Mucosa of stomach (tissue), 1 donor: ENCODE measurements around the gene IMMP2L.
"Not testable (repeated sequence)": the region's sequence is repeated elsewhere in the genome, so short reads cannot be mapped to it uniquely, and the experiment has no call there.

Experiments
- H3K27me3 ChIP-seq: one replicate; pipeline ENCODE4 v1.7.0; 2013; ENCODE audit warnings: mild to moderate bottlenecking, low read length; ENCODE audit not compliant: control insufficient read depth, insufficient read depth
- H3K36me3 ChIP-seq: one replicate; pipeline ENCODE4 v1.7.0; 2013; ENCODE audit warnings: low read length; ENCODE audit not compliant: control insufficient read depth, insufficient read depth
- H3K4me1 ChIP-seq: one replicate; pipeline ENCODE4 v1.7.0; 2013; ENCODE audit warnings: mild to moderate bottlenecking, low read length; ENCODE audit not compliant: control insufficient read depth, insufficient read depth
- H3K4me3 ChIP-seq: one replicate; pipeline ENCODE4 v1.7.0; 2013; ENCODE audit warnings: low read length
- H3K9ac ChIP-seq: one replicate; pipeline ENCODE4 v1.7.0; 2013; ENCODE audit warnings: mild to moderate bottlenecking, low read length, moderate library complexity
- H3K9me3 ChIP-seq: one replicate; pipeline ENCODE4 v1.7.0; 2013; ENCODE audit warnings: mild to moderate bottlenecking, low read length, moderate library complexity; ENCODE audit not compliant: control insufficient read depth
- donor health status: Pancreatic carcinoma.

The IMMP2L gene

GRCh38 chr7:111333010-111333409 is 229.3 kb downstream of the IMMP2L start:
- H3K36me3 ChIP-seq: no peaks in the 10 kb centered on the region

GRCh38 chr7:111330235-111330523 is 232.1 kb downstream of the IMMP2L start:
- no peaks in the 10 kb centered on the region for H3K36me3 ChIP-seq
- no peak overlapping the region for H3K4me3 ChIP-seq
- H3K4me1 ChIP-seq: no peaks in the 10 kb centered on the region
- H3K9me3 ChIP-seq: no peaks in the 10 kb centered on the region
- H3K9ac ChIP-seq: no peak overlapping the region
- H3K27me3 ChIP-seq: no peaks in the 10 kb centered on the region

More at GRCh38 chr7:111333010-111333409, 229.3 kb downstream of the IMMP2L start:
- H3K4me3 ChIP-seq: no peak overlapping the region
- no peaks in the 10 kb centered on the region for H3K27me3 ChIP-seq
- no peak overlapping the region for H3K9ac ChIP-seq
- no peaks in the 10 kb centered on the region for H3K4me1 ChIP-seq
- no peaks in the 10 kb centered on the region for H3K9me3 ChIP-seq

- no peak overlapping the region for H3K9ac ChIP-seq
Observed at GRCh38 chr7:111329367-111330234, 232.7 kb downstream of the IMMP2L start.

GRCh38 chr7:111328487-111328886 is 233.8 kb downstream of the IMMP2L start:
- Histone ChIP-seq H3K4me3 (no peak overlapping the region), H3K27me3 (no peaks in the 10 kb centered on the region), H3K9ac (no peak overlapping the region), H3K36me3 (no peaks in the 10 kb centered on the region), H3K9me3 (no peaks in the 10 kb centered on the region), H3K4me1 (no peaks in the 10 kb centered on the region)

More at GRCh38 chr7:111329367-111330234, 232.7 kb downstream of the IMMP2L start:
- Histone ChIP-seq H3K9me3 (no peaks in the 10 kb centered on the region), H3K4me1 (no peaks in the 10 kb centered on the region), H3K36me3 (no peaks in the 10 kb centered on the region), H3K27me3 (no peaks in the 10 kb centered on the region), H3K4me3 (no peak overlapping the region)

DNA sequence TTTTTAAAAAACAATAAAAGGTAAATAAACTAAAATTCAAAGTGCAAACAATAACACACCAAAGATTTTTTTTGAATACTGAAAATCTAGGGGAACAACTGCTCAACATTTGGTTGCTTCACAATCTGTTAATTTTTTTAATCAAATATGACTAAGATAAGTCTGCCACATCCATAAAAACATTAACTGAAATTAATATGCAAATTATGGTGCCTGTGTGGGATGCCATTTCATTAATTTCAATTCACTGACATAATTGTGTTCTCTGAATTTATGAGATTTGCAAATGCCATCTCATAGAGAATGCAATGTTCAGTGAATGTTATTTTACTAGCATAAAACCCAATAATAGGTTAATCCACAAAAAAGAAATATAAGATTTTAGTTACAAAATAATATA is 237.5 kb downstream of the IMMP2L start:
- Histone ChIP-seq H3K27me3 (no peaks in the 10 kb centered on the region), H3K9me3 (no peaks in the 10 kb centered on the region), H3K9ac (no peak overlapping the region), H3K36me3 (no peaks in the 10 kb centered on the region), H3K4me1 (no peaks in the 10 kb centered on the region), H3K4me3 (no peak overlapping the region)

DNA sequence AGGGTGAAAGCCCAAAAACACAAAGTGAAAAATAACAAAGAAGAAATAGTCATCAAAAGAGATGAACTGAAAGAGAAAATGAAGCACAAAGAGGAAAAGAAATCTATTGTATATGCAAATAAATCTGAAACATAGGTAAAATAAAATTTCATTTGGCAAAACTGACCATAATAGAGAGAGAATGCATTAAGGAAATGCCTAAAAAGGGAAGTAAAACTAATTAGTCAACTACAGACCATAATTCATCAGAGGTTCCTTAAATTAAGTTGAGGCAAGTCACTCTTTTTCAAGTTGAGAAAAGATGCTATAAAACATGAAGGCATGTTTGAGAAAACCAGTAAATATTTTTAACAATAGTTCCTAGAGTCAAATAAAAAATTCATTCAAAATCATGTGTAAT is 238.1 kb downstream of the IMMP2L start:
- no peaks in the 10 kb centered on the region for H3K4me1 ChIP-seq
- no peaks in the 10 kb centered on the region for H3K36me3 ChIP-seq
- no peaks in the 10 kb centered on the region for H3K9me3 ChIP-seq
- H3K9ac ChIP-seq: no peak overlapping the region
- H3K4me3 ChIP-seq: no peak overlapping the region
- H3K27me3 ChIP-seq: no peaks in the 10 kb centered on the region

GRCh38 chr7:111323670-111324069 is 238.6 kb downstream of the IMMP2L start:
- H3K36me3 ChIP-seq, H3K9ac ChIP-seq, H3K9me3 ChIP-seq, H3K4me1 ChIP-seq, H3K4me3 ChIP-seq, H3K27me3 ChIP-seq: not testable (repeated sequence)

GRCh38 chr7:111320133-111320532 is 242.2 kb downstream of the IMMP2L start:
- Histone ChIP-seq H3K4me1 (no peaks in the 10 kb centered on the region), H3K4me3 (no peak overlapping the region), H3K27me3 (no peaks in the 10 kb centered on the region), H3K9ac (no peak overlapping the region), H3K36me3 (no peaks in the 10 kb centered on the region), H3K9me3 (no peaks in the 10 kb centered on the region)

GRCh38 chr7:111312966-111313365 is 249.3 kb downstream of the IMMP2L start:
- Histone ChIP-seq H3K9ac (no peak overlapping the region), H3K27me3 (no peaks in the 10 kb centered on the region), H3K4me3 (no peak overlapping the region), H3K9me3 (no peaks in the 10 kb centered on the region), H3K4me1 (no peaks in the 10 kb centered on the region), H3K36me3 (no peaks in the 10 kb centered on the region)

GRCh38 chr7:111308691-111309090 is 253.6 kb downstream of the IMMP2L start:
- H3K27me3 ChIP-seq: no peaks in the 10 kb centered on the region
- no peaks in the 10 kb centered on the region for H3K9me3 ChIP-seq
- H3K4me1 ChIP-seq: no peaks in the 10 kb centered on the region
- H3K36me3 ChIP-seq: no peaks in the 10 kb centered on the region
- H3K4me3 ChIP-seq: no peak overlapping the region
- no peak overlapping the region for H3K9ac ChIP-seq

DNA sequence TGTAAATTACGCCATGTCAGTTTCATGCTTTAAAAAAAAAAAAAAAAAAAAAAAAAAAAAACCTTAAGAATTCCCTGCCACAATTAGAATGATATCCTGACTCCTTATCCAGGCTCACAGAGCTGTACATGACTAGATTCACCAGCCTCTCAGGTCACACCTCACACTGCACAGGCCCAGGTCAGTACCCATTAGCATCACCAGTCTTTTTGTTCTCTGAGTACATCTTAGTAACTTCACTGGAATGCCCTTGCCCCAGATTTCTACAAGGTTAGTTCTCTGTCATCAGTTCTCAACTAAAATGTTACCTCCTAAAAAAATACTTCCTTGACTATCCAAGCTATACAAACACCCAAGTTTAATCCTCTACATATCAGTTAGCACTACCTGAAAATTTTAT is 260.4 kb downstream of the IMMP2L start:
- H3K36me3 ChIP-seq: no peaks in the 10 kb centered on the region
- H3K9me3 ChIP-seq: no peaks in the 10 kb centered on the region
- H3K27me3 ChIP-seq: no peaks in the 10 kb centered on the region
- no peaks in the 10 kb centered on the region for H3K4me1 ChIP-seq
- no peak overlapping the region for H3K9ac ChIP-seq
- no peak overlapping the region for H3K4me3 ChIP-seq

DNA sequence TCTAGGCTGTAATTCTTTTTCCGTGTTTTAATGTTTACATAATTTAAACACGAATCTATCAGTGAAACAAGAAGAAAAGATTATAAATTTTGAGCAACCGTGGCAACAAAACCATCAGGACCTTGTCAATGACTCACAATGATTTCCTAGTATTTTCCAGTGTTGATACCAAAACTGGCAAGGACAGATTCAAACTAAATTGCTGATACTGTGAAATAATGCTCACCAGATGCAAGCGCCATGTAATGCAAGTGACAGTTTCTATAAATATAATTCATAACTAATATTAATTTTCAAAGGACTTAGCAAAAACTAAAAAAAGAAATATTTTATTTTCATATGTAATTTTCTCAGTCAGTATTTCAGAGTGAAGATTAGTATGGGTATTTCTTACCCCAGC is 267.8 kb downstream of the IMMP2L start:
- H3K9me3 ChIP-seq: no peaks in the 10 kb centered on the region
- H3K9ac ChIP-seq: no peak overlapping the region
- H3K4me3 ChIP-seq: no peak overlapping the region
- H3K27me3 ChIP-seq: no peaks in the 10 kb centered on the region
- H3K36me3 ChIP-seq: no peaks in the 10 kb centered on the region
- no peaks in the 10 kb centered on the region for H3K4me1 ChIP-seq

- H3K9ac ChIP-seq: no peak overlapping the region
- H3K4me3 ChIP-seq: no peak overlapping the region
- no peaks in the 10 kb centered on the region for H3K27me3 ChIP-seq
- no peaks in the 10 kb centered on the region for H3K9me3 ChIP-seq
- H3K4me1 ChIP-seq: no peaks in the 10 kb centered on the region
- no peaks in the 10 kb centered on the region for H3K36me3 ChIP-seq
Observed at GRCh38 chr7:111292026-111292470, 270.2 kb downstream of the IMMP2L start.
